Activated CD4-positive, alpha-beta T cell treated with anti-CD3 and anti-CD28 coated beads, Interleukin-2, amount 10 ng/mL, durations not matched to agents 24 days and 14 days (primary cell): ENCODE data around the gene PRKAR2A. TPM values are rescaled to one million over a fixed set of nuclear protein-coding genes. Genes with fewer than 3 reads are reported as not detected.
"Not testable (repeated sequence)": the region's sequence is repeated elsewhere in the genome, so short reads cannot be mapped to it uniquely, and the experiment has no call there.

Experiments
- DNase-seq: peaks from one replicate; pipeline ENCODE4 v3.0.0; 2022
- H3K27ac Mint-ChIP-seq: one replicate; pipeline ENCODE4 v1.8.0; 2022; ENCODE audit warnings: mild to moderate bottlenecking, mixed read lengths
- H3K27me3 Mint-ChIP-seq: one replicate; pipeline ENCODE4 v1.8.0; 2022; ENCODE audit warnings: mixed read lengths
- H3K36me3 Mint-ChIP-seq: one replicate; pipeline ENCODE4 v1.8.0; 2022; ENCODE audit warnings: low read depth, mild to moderate bottlenecking, mixed read lengths
- H3K4me1 Mint-ChIP-seq: one replicate; pipeline ENCODE4 v1.8.0; 2021; ENCODE audit warnings: mixed read lengths
- H3K4me3 Mint-ChIP-seq: one replicate; pipeline ENCODE4 v1.8.0; 2022; ENCODE audit warnings: mild to moderate bottlenecking, moderate library complexity, mixed read lengths
- H3K9me3 Mint-ChIP-seq: one replicate; pipeline ENCODE4 v1.8.0; 2021; ENCODE audit warnings: mixed read lengths
- intact Hi-C: fragments of 100-400 bp; cut with micrococcal nuclease; formaldehyde crosslinking; loops from one replicate; pipeline ENCODE4 v1.15.1; 2023
- total RNA-seq: library from RNA; stranded (reverse); gene quantifications from 2 replicates; pipeline ENCODE4 v1.2.3, GENCODE V29; 2022

Gene PRKAR2A
- total RNA-seq, 1 donor from 2014 or later: 39.4 TPM

- Mint-ChIP-seq H3K36me3 (peaks cover 11% of the 10 kb centered on the region), H3K4me3 (no peak overlapping the region), H3K9me3 (no peaks in the 10 kb centered on the region), H3K27me3 (no peaks in the 10 kb centered on the region), H3K27ac (no peak overlapping the region), H3K4me1 (peaks cover 3% of the 10 kb centered on the region)
- DNase-seq: no peak
- intact Hi-C loops: no loop called here
These were observed 8.8 kb upstream of the PRKAR2A start for GRCh38 chr3:48856469-48856868.

- Mint-ChIP-seq H3K4me1 (peaks cover 3% of the 10 kb centered on the region), H3K9me3 (no peaks in the 10 kb centered on the region), H3K27ac (no peak overlapping the region), H3K27me3 (no peaks in the 10 kb centered on the region), H3K36me3 (peaks cover 11% of the 10 kb centered on the region), H3K4me3 (no peak overlapping the region)
- no peak for DNase-seq
- intact Hi-C loops: no loop called here
These were observed 8.2 kb upstream of the PRKAR2A start for GRCh38 chr3:48855681-48856447.

- Mint-ChIP-seq H3K27ac (no peak overlapping the region), H3K27me3 (no peaks in the 10 kb centered on the region), H3K4me3 (no peak overlapping the region), H3K9me3 (no peaks in the 10 kb centered on the region), H3K36me3 (no peaks in the 10 kb centered on the region), H3K4me1 (peaks cover 8% of the 10 kb centered on the region)
- intact Hi-C loops: no loop called here
- no peak for DNase-seq
These were observed 4.5 kb upstream of the PRKAR2A start for GRCh38 chr3:48852151-48852550.

DNA sequence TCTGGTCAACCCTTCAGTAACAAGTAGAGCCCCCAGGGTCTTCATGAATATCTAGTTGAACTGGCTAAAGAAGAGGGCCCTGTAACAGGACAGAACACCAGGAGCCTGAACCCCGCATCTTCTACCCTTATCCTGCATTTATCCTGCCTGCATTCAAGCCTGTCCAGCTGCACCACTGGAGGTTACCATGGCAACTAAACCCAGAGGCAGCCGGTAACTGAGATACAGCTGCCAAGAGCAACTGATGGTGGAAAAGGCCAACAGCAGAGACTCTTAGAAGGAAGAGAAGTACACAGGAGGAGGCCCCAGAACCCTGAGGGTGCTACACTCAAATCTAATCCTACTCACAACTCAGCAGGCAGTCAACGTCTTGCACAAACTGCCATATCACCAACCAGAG, 3.7 kb upstream of the PRKAR2A start:
- no peaks in the 10 kb centered on the region for H3K9me3 Mint-ChIP-seq
- no peak for DNase-seq
- intact Hi-C loops: no loop called here
- H3K4me1 Mint-ChIP-seq: peaks cover 12% of the 10 kb centered on the region
- H3K36me3 Mint-ChIP-seq: no peaks in the 10 kb centered on the region
- no peaks in the 10 kb centered on the region for H3K27me3 Mint-ChIP-seq
- H3K27ac Mint-ChIP-seq: no peak overlapping the region
- H3K4me3 Mint-ChIP-seq: no peak overlapping the region

DNA sequence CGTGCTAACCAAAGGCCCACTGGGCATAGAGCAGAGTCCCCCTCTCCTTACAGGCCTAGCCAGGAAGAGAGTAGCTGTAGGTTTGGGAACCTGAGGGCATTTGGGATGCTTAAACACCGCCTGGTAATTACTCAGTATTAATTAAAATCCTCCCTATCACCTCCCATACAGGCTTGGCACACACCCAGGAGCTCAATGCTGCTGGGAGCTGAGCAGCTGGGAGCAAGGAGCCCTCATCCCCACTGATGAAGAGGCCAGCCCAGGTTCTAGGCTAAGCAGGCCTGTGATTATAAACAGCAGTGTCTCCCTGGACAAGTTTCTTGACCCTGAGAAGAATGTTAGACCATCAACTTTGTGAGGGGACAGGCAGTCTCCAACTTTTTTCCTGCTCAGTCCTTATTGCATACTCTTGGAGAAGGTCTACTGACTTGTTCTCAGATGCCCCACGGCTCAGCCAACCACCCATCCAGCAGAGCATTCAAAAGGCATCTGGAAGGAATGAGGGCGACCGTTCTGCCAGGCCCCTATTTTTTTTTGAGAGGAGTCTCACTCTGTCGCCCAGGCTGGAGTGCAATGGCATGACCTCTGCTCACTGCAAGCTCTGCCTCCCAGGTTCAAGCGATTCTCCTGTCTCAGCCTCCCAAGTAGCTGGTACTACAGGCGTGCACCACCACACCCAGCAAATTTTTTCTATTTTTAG, 1.3 kb upstream of the PRKAR2A start:
- Mint-ChIP-seq H3K4me1 (peaks cover 19% of the 10 kb centered on the region), H3K27ac (no peak overlapping the region)

DNA sequence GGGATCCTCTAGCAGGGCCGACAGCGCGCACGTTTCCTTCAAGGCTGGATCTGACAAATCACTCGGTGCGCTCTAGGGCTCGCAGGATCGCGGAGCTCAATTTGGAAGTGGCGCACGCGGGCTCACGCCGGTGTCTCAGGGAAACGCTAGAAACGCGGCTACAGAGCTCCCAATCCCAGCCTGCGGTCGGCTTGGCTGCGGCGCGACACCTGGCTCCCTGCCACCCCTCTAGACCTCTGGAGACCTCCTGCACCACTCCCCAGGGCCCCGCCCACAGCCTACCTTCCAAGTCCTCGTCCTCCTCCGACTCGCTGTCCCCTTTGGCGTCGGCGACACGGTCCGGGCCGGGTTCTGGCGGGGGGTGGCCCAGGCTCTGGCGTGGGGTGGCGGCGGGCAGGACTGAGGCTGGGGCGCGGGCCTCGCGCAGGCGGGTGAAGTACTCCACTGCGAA, 596 bp downstream of the PRKAR2A start:
- Mint-ChIP-seq H3K27me3 (no peaks in the 10 kb centered on the region), H3K36me3 (peaks cover 9% of the 10 kb centered on the region), H3K9me3 (no peaks in the 10 kb centered on the region), H3K4me1 (peaks cover 19% of the 10 kb centered on the region), H3K4me3 (peak overlapping the region; percentile 85), H3K27ac (peak overlapping the region; percentile 83)
- intact Hi-C loops: loop anchor here (1.0 to 5.0 kb wide), 3 partner anchors 50 to 246 kb away; partner anchors contain the start of genes ARIH2 and SLC25A20
- DNase-seq: peak; percentile 83

More for the DNA sequence above, 1.3 kb upstream of the PRKAR2A start:
- DNase-seq: no peak
- intact Hi-C loops: loop anchor here (5.0 kb wide), 1 partner anchor 48 kb away; the partner anchor contains the start of gene SLC25A20
- H3K4me3 Mint-ChIP-seq: no peak overlapping the region
- no peaks in the 10 kb centered on the region for H3K9me3 Mint-ChIP-seq
- H3K36me3 Mint-ChIP-seq: peaks cover 8% of the 10 kb centered on the region
- H3K27me3 Mint-ChIP-seq: no peaks in the 10 kb centered on the region

GRCh38 chr3:48845170-48845569, 2.5 kb downstream of the PRKAR2A start:
- Mint-ChIP-seq H3K4me1 (peaks cover 19% of the 10 kb centered on the region), H3K4me3 (peak overlapping the region; percentile 85), H3K27me3 (no peaks in the 10 kb centered on the region), H3K9me3 (no peaks in the 10 kb centered on the region), H3K36me3 (peaks cover 9% of the 10 kb centered on the region), H3K27ac (no peak overlapping the region)
- no peak for DNase-seq
- intact Hi-C loops: loop anchor here (5.0 kb wide), 1 partner anchor 52 kb away; the partner anchor contains the start of gene SLC25A20

GRCh38 chr3:48837163-48837562, 10.5 kb downstream of the PRKAR2A start:
- Mint-ChIP-seq H3K36me3 (peaks cover 13% of the 10 kb centered on the region), H3K4me1 (peaks cover 2% of the 10 kb centered on the region), H3K27me3 (no peaks in the 10 kb centered on the region), H3K9me3 (no peaks in the 10 kb centered on the region), H3K4me3 (no peak overlapping the region), H3K27ac (no peak overlapping the region)
- intact Hi-C loops: no loop called here
- DNase-seq: no peak

DNA sequence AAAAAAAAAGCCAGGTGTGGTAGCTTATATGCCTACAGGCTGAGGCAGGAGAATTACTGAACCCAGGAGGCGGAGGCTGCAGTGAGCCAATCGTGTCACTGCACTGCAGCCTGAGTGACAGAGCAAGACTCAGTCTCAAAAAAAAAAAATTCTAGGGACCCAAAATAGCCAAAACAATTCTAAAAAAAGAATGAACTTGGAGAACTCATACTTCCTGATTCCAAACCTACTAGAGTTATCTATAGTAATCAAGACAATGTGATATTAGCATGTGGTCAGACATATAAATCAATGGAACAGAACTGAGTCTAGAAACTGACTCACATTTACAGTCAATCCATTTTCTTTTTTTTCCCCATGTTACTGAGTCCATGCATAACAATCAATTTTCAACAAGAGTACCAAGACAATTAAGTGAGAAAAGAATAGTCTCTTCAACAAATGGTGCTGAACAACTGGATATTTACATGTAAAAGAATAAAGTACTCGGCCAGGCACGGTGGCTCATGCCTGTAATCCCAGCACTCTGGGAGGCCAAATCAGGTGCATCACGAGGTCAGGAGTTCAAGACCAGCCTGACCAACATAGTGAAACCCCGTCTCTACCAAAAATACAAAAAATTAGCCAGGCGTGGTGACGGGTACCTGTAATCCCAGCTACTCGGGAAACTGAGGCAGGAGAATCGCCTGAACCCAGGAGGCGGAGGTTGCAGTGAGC, 11.9 kb downstream of the PRKAR2A start:
- intact Hi-C loops: no loop called here
- Mint-ChIP-seq H3K27me3 (no peaks in the 10 kb centered on the region), H3K4me3 (no peak overlapping the region), H3K27ac (no peak overlapping the region), H3K36me3 (peaks cover 13% of the 10 kb centered on the region), H3K9me3 (no peaks in the 10 kb centered on the region), H3K4me1 (peaks cover 2% of the 10 kb centered on the region)
- no peak for DNase-seq

DNA sequence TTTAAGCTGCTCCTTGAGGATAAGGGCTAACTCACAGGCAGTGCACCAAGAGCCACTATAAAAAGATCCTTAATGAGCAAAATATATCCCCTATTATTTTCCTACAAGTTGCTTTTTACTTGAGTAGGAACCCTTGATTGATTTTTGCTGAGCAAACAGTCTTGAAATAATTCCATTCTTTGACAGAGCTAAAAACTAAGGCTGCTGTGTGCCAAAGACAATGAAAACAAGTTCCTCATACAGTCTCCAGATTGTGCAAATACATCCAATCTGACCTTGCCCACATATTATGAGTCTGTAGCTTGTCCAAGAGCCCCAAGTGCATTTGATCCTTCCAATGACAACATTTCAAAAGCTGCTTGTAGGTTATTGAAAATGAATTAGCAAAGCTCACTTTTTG, 15.0 kb downstream of the PRKAR2A start:
- Mint-ChIP-seq H3K4me1 (peaks cover 2% of the 10 kb centered on the region), H3K4me3 (no peak overlapping the region), H3K27me3 (no peaks in the 10 kb centered on the region), H3K27ac (no peak overlapping the region), H3K36me3 (peaks cover 11% of the 10 kb centered on the region), H3K9me3 (no peaks in the 10 kb centered on the region)
- intact Hi-C loops: no loop called here
- no peak for DNase-seq

DNA sequence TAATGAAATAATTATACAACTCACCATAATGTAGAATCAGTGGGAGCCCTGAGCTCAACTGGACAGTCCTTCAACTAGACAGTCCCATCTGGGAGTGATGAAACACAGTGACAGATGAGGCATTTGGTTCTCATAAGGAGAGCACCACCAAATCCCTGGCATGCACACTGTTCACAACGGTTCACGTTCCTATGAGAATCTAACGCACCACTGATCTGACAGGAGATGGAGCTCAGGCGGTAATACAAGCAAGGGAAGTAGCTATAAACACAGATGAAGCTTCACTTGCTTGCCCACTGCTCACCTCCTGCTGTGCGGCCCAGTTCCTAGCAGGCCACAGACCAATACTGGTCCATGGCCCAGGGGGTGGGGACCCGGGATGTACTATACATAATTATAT, 17.0 kb downstream of the PRKAR2A start:
- H3K27ac Mint-ChIP-seq: no peak overlapping the region
- peaks cover 6% of the 10 kb centered on the region for H3K36me3 Mint-ChIP-seq
- H3K27me3 Mint-ChIP-seq: no peaks in the 10 kb centered on the region
- no peak overlapping the region for H3K4me3 Mint-ChIP-seq
- intact Hi-C loops: no loop called here
- no peaks in the 10 kb centered on the region for H3K9me3 Mint-ChIP-seq
- DNase-seq: no peak
- H3K4me1 Mint-ChIP-seq: peaks cover 1% of the 10 kb centered on the region

GRCh38 chr3:48829525-48829924, 18.1 kb downstream of the PRKAR2A start:
- not testable (repeated sequence) for H3K36me3 Mint-ChIP-seq

DNA sequence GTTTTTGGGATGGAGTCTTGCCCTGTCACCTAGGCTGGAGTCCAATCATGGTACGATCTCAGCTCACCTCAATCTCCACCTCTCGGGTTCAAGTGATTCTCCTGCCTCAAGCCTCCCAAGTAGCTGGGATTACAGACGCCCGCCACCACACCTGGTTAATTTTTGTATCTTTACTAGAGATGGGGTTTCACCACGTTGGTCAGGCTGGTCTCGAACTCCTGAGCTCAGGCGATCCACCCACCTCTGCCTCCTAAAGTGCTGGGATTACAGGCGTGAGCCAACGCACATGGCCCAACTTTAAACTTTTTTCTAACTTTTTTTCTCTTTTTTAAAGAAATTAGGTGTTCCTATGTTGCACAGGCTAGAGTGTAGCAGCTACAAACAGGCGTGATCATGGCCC, 19.8 kb downstream of the PRKAR2A start:
- H3K4me3 Mint-ChIP-seq, H3K36me3 Mint-ChIP-seq, DNase-seq, H3K27me3 Mint-ChIP-seq, H3K27ac Mint-ChIP-seq, intact Hi-C loops, H3K9me3 Mint-ChIP-seq, H3K4me1 Mint-ChIP-seq: not testable (repeated sequence)

More at GRCh38 chr3:48829525-48829924, 18.1 kb downstream of the PRKAR2A start:
- H3K27ac Mint-ChIP-seq, H3K4me1 Mint-ChIP-seq, intact Hi-C loops, H3K27me3 Mint-ChIP-seq, H3K9me3 Mint-ChIP-seq, DNase-seq, H3K4me3 Mint-ChIP-seq: not testable (repeated sequence)

GRCh38 chr3:48826451-48826850, 21.2 kb downstream of the PRKAR2A start:
- Mint-ChIP-seq H3K27ac (no peak overlapping the region), H3K36me3 (peaks cover 4% of the 10 kb centered on the region), H3K9me3 (no peaks in the 10 kb centered on the region), H3K27me3 (no peaks in the 10 kb centered on the region), H3K4me1 (peaks cover 1% of the 10 kb centered on the region), H3K4me3 (no peak overlapping the region)
- DNase-seq: no peak
- intact Hi-C loops: no loop called here
